Erythroblast (primary cell): ENCODE data around the gene C3orf22.

Source experiments
- GATA1 ChIP-seq: IDR thresholded peaks from 2 replicates; pipeline ENCODE4 v1.6.1; 2011; ENCODE audit warnings: low read depth, mild to moderate bottlenecking, control low read depth, low read length, moderate library complexity
- POLR2A ChIP-seq: IDR thresholded peaks from 2 replicates; pipeline ENCODE4 v1.6.1; 2011; ENCODE audit warnings: mild to moderate bottlenecking, low read length

DNA sequence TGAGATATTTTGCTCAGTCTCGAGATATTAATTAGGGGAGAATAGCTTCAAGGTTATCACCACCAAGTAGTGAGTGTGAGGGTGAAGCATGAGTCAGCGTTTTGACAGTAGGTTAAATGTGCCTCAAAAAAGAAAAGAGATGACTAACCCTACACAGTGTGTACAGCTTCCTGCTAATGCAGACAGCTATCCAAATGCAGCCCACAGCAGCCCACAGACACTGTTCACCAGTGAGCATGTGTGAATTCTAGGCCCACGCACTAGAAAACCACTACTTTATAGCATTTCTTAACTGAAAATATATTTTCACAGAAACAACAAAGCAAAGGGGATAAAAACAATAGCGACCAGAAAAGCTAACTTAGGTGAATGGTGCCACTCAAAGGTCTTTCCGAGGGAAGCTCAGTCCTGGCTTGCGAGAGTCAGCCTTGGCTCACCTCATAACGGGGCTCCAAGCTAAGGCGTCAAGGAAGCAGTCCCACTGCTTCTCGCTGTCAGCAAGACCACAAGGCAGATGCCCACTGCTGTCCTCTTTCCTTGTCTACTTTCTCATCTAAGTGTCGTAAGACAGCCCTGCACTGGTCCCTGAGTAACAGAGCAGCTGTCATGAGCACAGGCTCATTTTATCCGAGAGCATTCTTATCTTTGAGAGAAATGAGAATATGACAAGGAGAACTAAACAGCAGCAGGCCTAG is 48.6 kb upstream of the C3orf22 start:
- no peak for TF ChIP-seq POLR2A
- no peak for TF ChIP-seq GATA1
